HEK293T (cell line): ENCODE data around the gene PON1.

Experiments
- FOXA1 ChIP-seq: fragments of 450-650 bp; IDR thresholded peaks from 2 replicates; pipeline ENCODE4 v1.6.1; 2016; ENCODE audit warnings: mild to moderate bottlenecking
- FOXK2 ChIP-seq: fragments of 450-650 bp; IDR thresholded peaks from 2 replicates; pipeline ENCODE4 v1.6.1; 2016; ENCODE audit warnings: mild to moderate bottlenecking
- SP1 ChIP-seq: fragments of 450-650 bp; IDR thresholded peaks from 2 replicates; pipeline ENCODE4 v1.6.1; 2017
- SUZ12 ChIP-seq: fragments of 450-650 bp; IDR thresholded peaks from 2 replicates; pipeline ENCODE4 v1.6.1; 2016; ENCODE audit warnings: mild to moderate bottlenecking
- ZNF384 ChIP-seq: fragments of 450-650 bp; IDR thresholded peaks from 2 replicates; pipeline ENCODE4 v1.6.1; 2016

DNA sequence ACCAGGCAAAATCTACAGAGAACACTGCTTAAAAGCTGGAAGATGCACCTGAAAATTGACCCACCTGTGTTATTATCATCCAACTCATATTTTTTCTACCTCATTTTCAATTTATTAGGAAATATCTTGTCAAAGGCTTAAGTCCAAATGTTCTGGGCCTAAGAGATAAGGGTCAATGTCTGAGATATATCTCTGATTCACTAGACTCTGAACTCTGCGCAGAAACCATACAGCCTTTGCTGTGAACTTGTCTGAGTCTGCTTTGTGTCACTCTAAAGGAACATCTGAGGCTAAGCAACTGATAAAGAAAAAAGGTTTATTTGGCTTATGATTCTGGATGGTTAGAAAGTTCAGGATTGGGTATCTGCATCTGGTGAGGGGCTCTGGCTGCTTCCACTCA, 3.7 kb downstream of the PON1 start:
- TF ChIP-seq FOXA1 (no peak), ZNF384 (no peak), SUZ12 (no peak), SP1 (no peak), FOXK2 (no peak)
